HEK293 (cell line): Measurements from ENCODE around the gene COL25A1.

Experiments
- CTCF ChIP-seq: fragments of 450-650 bp; formaldehyde crosslinking; IDR thresholded peaks from 2 replicates; pipeline ENCODE4 v1.5.1; 2016; ENCODE audit warnings: missing biosample characterization, missing genetic modification characterization
- PRDM1 ChIP-seq: fragments of 450-650 bp; formaldehyde crosslinking; IDR thresholded peaks from 2 replicates; pipeline ENCODE4; 2016; ENCODE audit warnings: missing biosample characterization, missing genetic modification characterization
- PRDM2 ChIP-seq: fragments of 450-650 bp; formaldehyde crosslinking; IDR thresholded peaks from 2 replicates; pipeline ENCODE4 v1.5.1; 2016; ENCODE audit warnings: missing biosample characterization, missing genetic modification characterization, borderline replicate concordance
- TCF7L2 ChIP-seq: IDR thresholded peaks from 2 replicates; pipeline ENCODE4 v1.6.1; 2011; ENCODE audit warnings: low read depth, mild to moderate bottlenecking, inconsistent platforms, low read length, moderate library complexity, borderline replicate concordance
- YY1 ChIP-seq: fragments of 450-650 bp; formaldehyde crosslinking; IDR thresholded peaks from 2 replicates; pipeline ENCODE4 v1.5.1; 2018; ENCODE audit warnings: missing biosample characterization, missing genetic modification characterization
- ZNF274 ChIP-seq, 2 experiments: fragments of 200-500 bp in 1 of 2; fragments of 450-650 bp in 1 of 2; sonication (Bioruptor generic) in 1 of 2; formaldehyde crosslinking in 1 of 2; IDR thresholded peaks; 2 replicates each; pipeline versions ENCODE4 v1.5.1 to v1.6.1; 2014 to 2016; ENCODE audit warnings: borderline replicate concordance in 1 of 2, inconsistent platforms in 1 of 2, low read length in 1 of 2, missing biosample characterization in 1 of 2, missing genetic modification characterization in 1 of 2
- ZNF473 ChIP-seq: fragments of 450-650 bp; formaldehyde crosslinking; IDR thresholded peaks from 2 replicates; pipeline ENCODE4 v1.5.1; 2017; ENCODE audit warnings: missing biosample characterization, missing genetic modification characterization
- TF ChIP-seq, protein P1 (sequence below): fragments of 450-650 bp; formaldehyde crosslinking; IDR thresholded peaks from 2 replicates; pipeline ENCODE4 v1.5.1; 2016; ENCODE audit warnings: missing biosample characterization, missing genetic modification characterization

GRCh38 chr4:108926781-108927180, 375.7 kb downstream of the COL25A1 start:
- TF ChIP-seq PRDM1 (tag by site-specific recombination): no peak
- no peak for TF ChIP-seq CTCF (tag by site-specific recombination)
- TF ChIP-seq ZNF473 (tag by site-specific recombination): no peak
- TF ChIP-seq PRDM2 (tag by site-specific recombination): no peak
- TF ChIP-seq ZNF274 (IDR thresholded peaks at IDR 0.05; ENCODE audit: low read length): no peak
- TF ChIP-seq ZNF274 (tag by site-specific recombination; IDR thresholded peaks at IDR 0.05; ENCODE audit: borderline replicate concordance): no peak
- no peak for TF ChIP-seq TCF7L2
- TF ChIP-seq YY1 (tag by site-specific recombination): no peak
- TF ChIP-seq, protein P1, sequence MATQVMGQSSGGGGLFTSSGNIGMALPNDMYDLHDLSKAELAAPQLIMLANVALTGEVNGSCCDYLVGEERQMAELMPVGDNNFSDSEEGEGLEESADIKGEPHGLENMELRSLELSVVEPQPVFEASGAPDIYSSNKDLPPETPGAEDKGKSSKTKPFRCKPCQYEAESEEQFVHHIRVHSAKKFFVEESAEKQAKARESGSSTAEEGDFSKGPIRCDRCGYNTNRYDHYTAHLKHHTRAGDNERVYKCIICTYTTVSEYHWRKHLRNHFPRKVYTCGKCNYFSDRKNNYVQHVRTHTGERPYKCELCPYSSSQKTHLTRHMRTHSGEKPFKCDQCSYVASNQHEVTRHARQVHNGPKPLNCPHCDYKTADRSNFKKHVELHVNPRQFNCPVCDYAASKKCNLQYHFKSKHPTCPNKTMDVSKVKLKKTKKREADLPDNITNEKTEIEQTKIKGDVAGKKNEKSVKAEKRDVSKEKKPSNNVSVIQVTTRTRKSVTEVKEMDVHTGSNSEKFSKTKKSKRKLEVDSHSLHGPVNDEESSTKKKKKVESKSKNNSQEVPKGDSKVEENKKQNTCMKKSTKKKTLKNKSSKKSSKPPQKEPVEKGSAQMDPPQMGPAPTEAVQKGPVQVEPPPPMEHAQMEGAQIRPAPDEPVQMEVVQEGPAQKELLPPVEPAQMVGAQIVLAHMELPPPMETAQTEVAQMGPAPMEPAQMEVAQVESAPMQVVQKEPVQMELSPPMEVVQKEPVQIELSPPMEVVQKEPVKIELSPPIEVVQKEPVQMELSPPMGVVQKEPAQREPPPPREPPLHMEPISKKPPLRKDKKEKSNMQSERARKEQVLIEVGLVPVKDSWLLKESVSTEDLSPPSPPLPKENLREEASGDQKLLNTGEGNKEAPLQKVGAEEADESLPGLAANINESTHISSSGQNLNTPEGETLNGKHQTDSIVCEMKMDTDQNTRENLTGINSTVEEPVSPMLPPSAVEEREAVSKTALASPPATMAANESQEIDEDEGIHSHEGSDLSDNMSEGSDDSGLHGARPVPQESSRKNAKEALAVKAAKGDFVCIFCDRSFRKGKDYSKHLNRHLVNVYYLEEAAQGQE: no peak
